ENCODE measurements around the gene ZMYM2. TPM values are rescaled to one million over a fixed set of nuclear protein-coding genes. Genes with fewer than 3 reads are reported as not detected.

ZMYM2 gene
- total RNA-seq, 1 donor, result 62.5 TPM

DNA sequence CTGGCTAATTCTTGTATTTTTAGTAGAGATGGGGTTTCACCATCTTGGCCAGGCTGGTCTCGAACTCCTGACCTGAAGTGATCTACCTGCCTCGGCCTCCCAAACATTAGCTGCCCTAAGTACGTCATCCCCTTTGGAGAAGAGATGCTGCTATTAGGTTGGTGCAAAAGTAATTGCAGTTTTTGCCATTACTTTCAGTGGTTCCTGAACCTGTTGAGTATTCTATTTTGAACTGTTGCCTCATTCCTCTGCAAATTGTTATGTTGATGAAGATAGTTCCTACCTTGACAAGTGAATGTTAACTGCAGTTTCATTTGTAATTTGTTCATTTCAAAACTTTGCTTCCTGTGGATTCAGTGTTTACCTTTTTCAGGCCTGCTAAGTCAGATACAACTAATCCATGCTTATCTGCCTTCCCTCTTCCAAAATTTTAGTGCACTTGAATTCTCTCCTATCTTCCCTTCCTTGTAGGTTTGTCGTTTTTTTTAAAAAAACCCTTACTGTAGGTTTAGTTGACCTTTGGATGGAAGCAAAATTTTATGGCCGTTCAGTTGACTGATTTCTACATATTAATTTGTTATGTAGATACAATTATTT lies 24.0 kb downstream of the ZMYM2 start:
- no peak for DNase-seq (ENCODE audit: low read depth)
- H3K4me3 ChIP-seq (ENCODE audit: low read depth, low read length), result no peak overlapping the region
- TF ChIP-seq, protein P1, sequence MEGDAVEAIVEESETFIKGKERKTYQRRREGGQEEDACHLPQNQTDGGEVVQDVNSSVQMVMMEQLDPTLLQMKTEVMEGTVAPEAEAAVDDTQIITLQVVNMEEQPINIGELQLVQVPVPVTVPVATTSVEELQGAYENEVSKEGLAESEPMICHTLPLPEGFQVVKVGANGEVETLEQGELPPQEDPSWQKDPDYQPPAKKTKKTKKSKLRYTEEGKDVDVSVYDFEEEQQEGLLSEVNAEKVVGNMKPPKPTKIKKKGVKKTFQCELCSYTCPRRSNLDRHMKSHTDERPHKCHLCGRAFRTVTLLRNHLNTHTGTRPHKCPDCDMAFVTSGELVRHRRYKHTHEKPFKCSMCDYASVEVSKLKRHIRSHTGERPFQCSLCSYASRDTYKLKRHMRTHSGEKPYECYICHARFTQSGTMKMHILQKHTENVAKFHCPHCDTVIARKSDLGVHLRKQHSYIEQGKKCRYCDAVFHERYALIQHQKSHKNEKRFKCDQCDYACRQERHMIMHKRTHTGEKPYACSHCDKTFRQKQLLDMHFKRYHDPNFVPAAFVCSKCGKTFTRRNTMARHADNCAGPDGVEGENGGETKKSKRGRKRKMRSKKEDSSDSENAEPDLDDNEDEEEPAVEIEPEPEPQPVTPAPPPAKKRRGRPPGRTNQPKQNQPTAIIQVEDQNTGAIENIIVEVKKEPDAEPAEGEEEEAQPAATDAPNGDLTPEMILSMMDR (IDR thresholded peaks at IDR 0.05; ENCODE audit: insufficient read depth, low read length), result no peak

DNA sequence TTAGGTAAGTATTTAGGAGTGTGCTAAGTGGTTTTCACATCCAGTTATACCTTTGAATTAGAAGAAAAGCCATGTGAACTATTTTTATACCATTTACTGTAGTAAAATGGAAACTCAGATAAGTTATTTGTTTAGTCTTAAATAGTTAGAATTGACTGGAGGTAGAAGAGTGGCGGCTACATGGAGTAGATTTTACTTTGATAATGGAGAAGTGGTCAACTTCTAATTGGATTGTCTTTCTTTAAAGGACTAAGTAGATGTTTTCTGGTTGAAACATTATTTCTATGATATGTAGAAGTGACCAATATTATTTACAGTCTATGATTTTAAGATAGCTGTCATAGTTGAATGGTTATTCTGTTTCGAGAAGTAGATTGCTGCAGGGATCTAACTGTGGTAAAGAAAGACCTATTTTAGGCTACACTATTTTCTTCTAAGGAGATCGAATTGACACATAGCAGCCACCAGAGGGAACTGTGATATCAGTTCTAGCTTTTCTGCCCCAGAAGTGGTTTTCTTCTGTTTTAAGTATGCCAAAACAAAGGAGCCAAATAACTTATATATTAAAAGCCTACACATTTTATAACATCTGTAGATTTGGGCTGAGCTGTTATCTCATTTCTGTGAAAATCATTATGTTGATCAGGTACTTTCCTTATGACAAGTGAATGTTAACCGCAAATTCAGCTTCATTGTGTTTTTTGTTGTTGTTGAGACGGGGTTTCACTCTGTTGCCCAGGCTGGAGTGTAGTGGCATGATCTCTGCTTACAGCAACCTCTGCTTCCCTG lies 26.1 kb downstream of the ZMYM2 start:
- H3K4me3 ChIP-seq (ENCODE audit: low read depth, low read length), result no peak overlapping the region
- peak; percentile 73 for DNase-seq (ENCODE audit: low read depth)
- TF ChIP-seq, protein P1 (IDR thresholded peaks at IDR 0.05; ENCODE audit: insufficient read depth, low read length), result peak; percentile 71

GRCh38 chr13:19985219-19985556 lies 26.7 kb downstream of the ZMYM2 start:
- no peak for DNase-seq (ENCODE audit: low read depth)
- TF ChIP-seq, protein P1 (IDR thresholded peaks at IDR 0.05; ENCODE audit: insufficient read depth, low read length), result no peak
- no peak overlapping the region for H3K4me3 ChIP-seq (ENCODE audit: low read depth, low read length)

DNA sequence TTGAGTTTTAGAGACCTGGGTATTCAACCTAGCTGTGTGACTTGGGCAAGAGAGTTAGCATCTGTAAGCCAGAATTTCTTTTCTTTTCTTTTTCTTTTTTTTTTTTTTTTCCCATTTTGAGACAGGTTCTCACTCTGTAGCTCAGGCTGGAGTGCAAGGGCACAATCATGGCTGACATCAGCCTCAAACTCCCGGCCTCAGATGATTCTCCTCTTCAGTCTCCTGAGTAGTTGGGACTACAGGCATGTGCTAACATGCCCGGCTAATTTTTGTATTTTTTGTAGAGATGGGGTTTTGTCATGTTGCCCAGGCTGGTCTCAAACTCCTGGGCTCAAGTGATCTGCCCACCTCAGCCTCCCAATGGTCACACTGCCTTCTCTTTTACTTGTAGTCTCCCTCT lies 33.0 kb downstream of the ZMYM2 start:
- H3K4me3 ChIP-seq (ENCODE audit: low read depth, low read length), result no peak overlapping the region
- no peak for DNase-seq (ENCODE audit: low read depth)
- TF ChIP-seq, protein P1 (IDR thresholded peaks at IDR 0.05; ENCODE audit: insufficient read depth, low read length), result no peak

GRCh38 chr13:19993024-19993423 lies 34.5 kb downstream of the ZMYM2 start:
- TF ChIP-seq, protein P1 (IDR thresholded peaks at IDR 0.05; ENCODE audit: insufficient read depth, low read length), result no peak
- DNase-seq (ENCODE audit: low read depth), result no peak
- no peak overlapping the region for H3K4me3 ChIP-seq (ENCODE audit: low read depth, low read length)

DNA sequence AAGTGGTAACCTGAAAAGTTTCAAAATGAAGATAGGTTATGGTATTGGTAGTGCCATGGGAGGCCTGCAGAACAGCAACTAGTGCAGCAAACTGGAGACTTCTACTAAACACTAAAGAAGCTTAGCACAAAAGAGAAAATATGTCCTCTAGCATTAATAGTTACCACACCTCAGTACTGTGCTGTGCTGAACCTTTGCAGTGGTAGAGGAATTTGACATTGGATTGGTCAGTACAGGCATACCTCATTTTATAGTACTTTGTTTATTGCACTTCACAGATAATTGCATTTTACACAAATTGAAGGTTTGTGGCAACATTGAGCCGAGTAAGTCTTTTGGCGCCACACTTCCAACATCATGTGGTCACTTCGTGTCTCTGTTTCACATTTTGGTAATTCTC lies 40.4 kb downstream of the ZMYM2 start:
- TF ChIP-seq, protein P1 (IDR thresholded peaks at IDR 0.05; ENCODE audit: insufficient read depth, low read length), result no peak
- no peak overlapping the region for H3K4me3 ChIP-seq (ENCODE audit: low read depth, low read length)

More for the DNA sequence above, 40.4 kb downstream of the ZMYM2 start:
- DNase-seq (ENCODE audit: low read depth), result no peak
